RWPE2 (cell line): ENCODE results near the gene FTO.

Source experiments
- ATAC-seq: fragments of 200-7000 bp; cut with Tn5 transposase; 3 replicates; pipeline ENCODE4 v1.9.1; 2021; ENCODE audit warnings: low read depth
- DNase-seq: peaks from one replicate; pipeline ENCODE4 v3.0.0-alpha.2; 2020; ENCODE audit warnings: low spot score
- H3K27ac ChIP-seq: fragments of 450-650 bp; 2 replicates; pipeline ENCODE4 v1.5.1; 2017; ENCODE audit warnings: mild to moderate bottlenecking; ENCODE audit not compliant: poor library complexity, severe bottlenecking
- H3K27me3 ChIP-seq: fragments of 250-450 bp; sonication (Bioruptor Pico); 2 replicates; pipeline ENCODE4 v1.5.1; 2021; ENCODE audit warnings: mild to moderate bottlenecking, moderate library complexity; ENCODE audit not compliant: insufficient read depth, poor library complexity, severe bottlenecking
- H3K36me3 ChIP-seq: fragments of 250-450 bp; sonication (Bioruptor Pico); 2 replicates; pipeline ENCODE4 v1.5.1; 2020; ENCODE audit warnings: low read depth, mild to moderate bottlenecking, moderate library complexity
- H3K4me1 ChIP-seq: fragments of 250-450 bp; sonication (Bioruptor Pico); 2 replicates; pipeline ENCODE4 v1.5.1; 2021; ENCODE audit warnings: mild to moderate bottlenecking, moderate library complexity; ENCODE audit not compliant: insufficient read depth, poor library complexity, severe bottlenecking
- H3K4me3 ChIP-seq: fragments of 250-450 bp; sonication (Bioruptor Pico); 2 replicates; pipeline ENCODE4 v1.5.1; 2021; ENCODE audit warnings: mild to moderate bottlenecking, moderate library complexity; ENCODE audit not compliant: severe bottlenecking
- H3K9me3 ChIP-seq: fragments of 250-450 bp; sonication (Bioruptor Pico); 2 replicates; pipeline ENCODE4 v1.5.1; 2021; ENCODE audit warnings: mild to moderate bottlenecking, moderate library complexity; ENCODE audit not compliant: severe bottlenecking
- CTCF ChIP-seq: fragments of 450-650 bp; IDR thresholded peaks from one replicate; pipeline ENCODE4 v1.5.1; 2017; ENCODE audit warnings: mild to moderate bottlenecking, moderate library complexity; ENCODE audit not compliant: poor library complexity, severe bottlenecking

The FTO gene

GRCh38 chr16:54060599-54061421 lies 356.9 kb downstream of the FTO start:
- ATAC-seq, result no peak

GRCh38 chr16:54061454-54061853 lies 357.5 kb downstream of the FTO start:
- Histone ChIP-seq H3K9me3 (no peaks in the 10 kb centered on the region), H3K4me3 (no peak overlapping the region), H3K36me3 (no peaks in the 10 kb centered on the region), H3K4me1 (no peaks in the 10 kb centered on the region), H3K27me3 (no peaks in the 10 kb centered on the region), H3K27ac (no peak overlapping the region)
- DNase-seq (no peak), ATAC-seq (no peak)
- no peak for TF ChIP-seq CTCF

More at GRCh38 chr16:54060599-54061421, 356.9 kb downstream of the FTO start:
- Histone ChIP-seq H3K36me3 (no peaks in the 10 kb centered on the region), H3K4me3 (no peak overlapping the region), H3K27ac (no peak overlapping the region), H3K4me1 (peaks cover 3% of the 10 kb centered on the region), H3K9me3 (no peaks in the 10 kb centered on the region), H3K27me3 (no peaks in the 10 kb centered on the region)
- TF ChIP-seq CTCF, result no peak
- DNase-seq, result no peak

GRCh38 chr16:54062361-54063278 lies 358.7 kb downstream of the FTO start:
- Histone ChIP-seq H3K4me3 (no peak overlapping the region), H3K27me3 (no peaks in the 10 kb centered on the region), H3K9me3 (no peaks in the 10 kb centered on the region), H3K27ac (no peak overlapping the region), H3K4me1 (no peaks in the 10 kb centered on the region), H3K36me3 (no peaks in the 10 kb centered on the region)
- ATAC-seq, result no peak
- peak; percentile 17 for TF ChIP-seq CTCF
- no peak for DNase-seq

GRCh38 chr16:54063279-54063773 lies 359.4 kb downstream of the FTO start:
- no peaks in the 10 kb centered on the region for H3K36me3 ChIP-seq
- no peaks in the 10 kb centered on the region for H3K9me3 ChIP-seq
- H3K27ac ChIP-seq, result no peak overlapping the region
- H3K4me1 ChIP-seq, result no peaks in the 10 kb centered on the region
- no peak overlapping the region for H3K4me3 ChIP-seq
- DNase-seq (no peak), ATAC-seq (no peak)
- H3K27me3 ChIP-seq, result no peaks in the 10 kb centered on the region
- TF ChIP-seq CTCF, result no peak
